ENCODE measurements around the gene MAML1. TPM values are rescaled to one million over a fixed set of nuclear protein-coding genes. Genes with fewer than 3 reads are reported as not detected.

MAML1 gene
- total and polyA plus RNA-seq, 10 of the 15 experiments (the other 5 are each of a cell fraction or from before 2014, with no cell fraction given) = 0.42 to 23.9 (median 7.3) TPM

DNA sequence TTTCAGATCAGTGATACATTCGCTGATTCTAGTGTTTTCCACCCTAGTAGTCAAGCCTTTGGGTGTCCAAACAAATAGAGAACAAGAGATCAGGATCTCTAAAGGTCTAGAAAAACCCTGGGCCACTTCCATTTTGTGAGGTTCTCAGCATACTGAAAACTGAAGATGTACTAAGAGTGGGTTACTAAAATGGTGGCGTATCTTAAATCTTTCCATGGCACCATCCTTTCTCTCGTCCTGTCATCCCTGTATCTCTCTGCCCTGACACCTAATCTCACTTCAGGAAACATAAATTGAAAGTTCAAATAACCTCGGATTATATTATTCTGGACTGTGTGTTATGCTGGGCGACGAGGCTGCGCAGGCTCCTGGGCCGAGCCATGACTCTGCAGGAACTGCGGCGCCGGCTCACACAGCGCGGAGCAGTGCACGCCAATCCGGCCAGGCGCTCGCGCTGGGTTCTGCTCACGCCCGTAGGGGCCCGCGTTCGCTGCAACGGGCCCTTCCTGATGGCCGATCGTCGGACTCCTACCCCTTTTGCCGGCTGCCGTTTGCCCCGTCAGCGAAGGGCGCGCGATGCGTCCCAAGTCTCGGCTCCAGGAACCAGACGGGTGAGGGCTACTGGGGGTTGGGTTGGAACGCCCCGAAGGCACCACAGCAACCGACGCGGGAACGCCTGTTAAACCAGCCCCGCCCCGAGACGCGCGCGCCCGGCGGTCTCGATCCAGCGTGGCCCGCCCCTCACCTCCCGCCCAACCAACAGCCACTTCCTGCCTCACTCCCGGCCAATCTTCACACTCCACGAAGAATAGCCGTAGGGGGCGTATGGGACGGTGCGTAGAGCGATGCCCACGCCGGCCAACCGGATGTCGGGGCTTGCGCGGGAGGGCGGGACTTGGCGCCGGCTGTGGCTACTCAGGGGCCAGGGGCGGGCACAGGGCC, 34.4 kb upstream of the MAML1 start (continued):
- TF ChIP-seq, protein P1, sequence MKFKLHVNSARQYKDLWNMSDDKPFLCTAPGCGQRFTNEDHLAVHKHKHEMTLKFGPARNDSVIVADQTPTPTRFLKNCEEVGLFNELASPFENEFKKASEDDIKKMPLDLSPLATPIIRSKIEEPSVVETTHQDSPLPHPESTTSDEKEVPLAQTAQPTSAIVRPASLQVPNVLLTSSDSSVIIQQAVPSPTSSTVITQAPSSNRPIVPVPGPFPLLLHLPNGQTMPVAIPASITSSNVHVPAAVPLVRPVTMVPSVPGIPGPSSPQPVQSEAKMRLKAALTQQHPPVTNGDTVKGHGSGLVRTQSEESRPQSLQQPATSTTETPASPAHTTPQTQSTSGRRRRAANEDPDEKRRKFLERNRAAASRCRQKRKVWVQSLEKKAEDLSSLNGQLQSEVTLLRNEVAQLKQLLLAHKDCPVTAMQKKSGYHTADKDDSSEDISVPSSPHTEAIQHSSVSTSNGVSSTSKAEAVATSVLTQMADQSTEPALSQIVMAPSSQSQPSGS (IDR thresholded peaks at IDR 0.05; ENCODE audit: low read length) = no peak
- TF ChIP-seq STAT1 (conservative IDR thresholded peaks at IDR 0.05) = 0 out of 2 replicates have a peak, but pooled peaks have one; percentile 85
- TF ChIP-seq, protein P2, sequence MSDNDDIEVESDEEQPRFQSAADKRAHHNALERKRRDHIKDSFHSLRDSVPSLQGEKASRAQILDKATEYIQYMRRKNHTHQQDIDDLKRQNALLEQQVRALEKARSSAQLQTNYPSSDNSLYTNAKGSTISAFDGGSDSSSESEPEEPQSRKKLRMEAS (IDR thresholded peaks at IDR 0.05; ENCODE audit: low read depth, low read length) = peak; percentile 33; the same call in 1 of the 2 replicates
- TF ChIP-seq, protein P3, sequence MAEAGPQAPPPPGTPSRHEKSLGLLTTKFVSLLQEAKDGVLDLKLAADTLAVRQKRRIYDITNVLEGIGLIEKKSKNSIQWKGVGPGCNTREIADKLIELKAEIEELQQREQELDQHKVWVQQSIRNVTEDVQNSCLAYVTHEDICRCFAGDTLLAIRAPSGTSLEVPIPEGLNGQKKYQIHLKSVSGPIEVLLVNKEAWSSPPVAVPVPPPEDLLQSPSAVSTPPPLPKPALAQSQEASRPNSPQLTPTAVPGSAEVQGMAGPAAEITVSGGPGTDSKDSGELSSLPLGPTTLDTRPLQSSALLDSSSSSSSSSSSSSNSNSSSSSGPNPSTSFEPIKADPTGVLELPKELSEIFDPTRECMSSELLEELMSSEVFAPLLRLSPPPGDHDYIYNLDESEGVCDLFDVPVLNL (IDR thresholded peaks at IDR 0.05; ENCODE audit: low read depth, low read length) = peak; percentile 64; the same call in 1 of the 2 replicates
- TF ChIP-seq MYC (IDR thresholded peaks at IDR 0.05; ENCODE audit: insufficient read depth, insufficient read length, insufficient replicate concordance, low read length, severe bottlenecking) = no peak
- 0 out of 2 replicates have a peak, but pooled peaks have one; percentile 23 for TF ChIP-seq TBL1XR1 (IDR thresholded peaks at IDR 0.05; ENCODE audit: low read depth, low read length)
- 0 out of 2 replicates have a peak, but pooled peaks have one; percentile 45 for TF ChIP-seq TCF3 (IDR thresholded peaks at IDR 0.05; ENCODE audit: borderline replicate concordance, insufficient read depth, low read depth, low read length)
- TF ChIP-seq EP300 (IDR thresholded peaks at IDR 0.05; ENCODE audit: borderline replicate concordance in 1 of 2, control insufficient read depth in 1 of 2, low read depth in 2 of 2, low read length in 2 of 2) = 0 out of 4 replicates have a peak, but pooled peaks of 1 of the 2 experiments have one; percentile 27
- TF ChIP-seq POLR2AphosphoS2 (IDR thresholded peaks at IDR 0.05; ENCODE audit: low read depth, low read length) = peak; percentile 42; the same call in 1 of the 2 replicates
- TF ChIP-seq SMAD5 (IDR thresholded peaks at IDR 0.05; ENCODE audit: low read depth) = peak; percentile 75
- peak; percentile 83; the same call in 1 of the 2 replicates for TF ChIP-seq CHD1 (IDR thresholded peaks at IDR 0.05; ENCODE audit: low read depth, low read length)
- TF ChIP-seq, protein P4, sequence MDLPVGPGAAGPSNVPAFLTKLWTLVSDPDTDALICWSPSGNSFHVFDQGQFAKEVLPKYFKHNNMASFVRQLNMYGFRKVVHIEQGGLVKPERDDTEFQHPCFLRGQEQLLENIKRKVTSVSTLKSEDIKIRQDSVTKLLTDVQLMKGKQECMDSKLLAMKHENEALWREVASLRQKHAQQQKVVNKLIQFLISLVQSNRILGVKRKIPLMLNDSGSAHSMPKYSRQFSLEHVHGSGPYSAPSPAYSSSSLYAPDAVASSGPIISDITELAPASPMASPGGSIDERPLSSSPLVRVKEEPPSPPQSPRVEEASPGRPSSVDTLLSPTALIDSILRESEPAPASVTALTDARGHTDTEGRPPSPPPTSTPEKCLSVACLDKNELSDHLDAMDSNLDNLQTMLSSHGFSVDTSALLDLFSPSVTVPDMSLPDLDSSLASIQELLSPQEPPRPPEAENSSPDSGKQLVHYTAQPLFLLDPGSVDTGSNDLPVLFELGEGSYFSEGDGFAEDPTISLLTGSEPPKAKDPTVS (IDR thresholded peaks at IDR 0.05; ENCODE audit: low read depth, low read length) = no peak
- TF ChIP-seq YBX1 (IDR thresholded peaks at IDR 0.05) = no peak
- peak; percentile 99 for TF ChIP-seq SP1 (IDR thresholded peaks at IDR 0.05; ENCODE audit: low read depth, low read length)
- TF ChIP-seq POLR2AphosphoS5 (IDR thresholded peaks at IDR 0.05; ENCODE audit: low read length) = no peak; the same call in none of the 2 replicates
- TF ChIP-seq STAT3 (IDR thresholded peaks at IDR 0.05; ENCODE audit: low read depth, low read length) = no peak
- no peak for TF ChIP-seq BCL11A (IDR thresholded peaks at IDR 0.05; ENCODE audit: low read depth, low read length)
- TF ChIP-seq MTA2 (IDR thresholded peaks at IDR 0.05; ENCODE audit: low read depth) = no peak
- peak; percentile 54 for TF ChIP-seq NBN (IDR thresholded peaks at IDR 0.05)
- TF ChIP-seq ZNF274 (IDR thresholded peaks at IDR 0.05; ENCODE audit: insufficient read depth, insufficient read length) = no peak
- peak; percentile 27 for TF ChIP-seq KLF5 (IDR thresholded peaks at IDR 0.05; ENCODE audit: partially characterized antibody)
- no peak for TF ChIP-seq ZNF622 (IDR thresholded peaks at IDR 0.05)
- no peak for TF ChIP-seq PAX5 (IDR thresholded peaks at IDR 0.05; ENCODE audit: borderline replicate concordance, low read depth, low read length)
- TF ChIP-seq HDAC2 (IDR thresholded peaks at IDR 0.05) = no peak
- no peak for TF ChIP-seq NFXL1 (IDR thresholded peaks at IDR 0.05; ENCODE audit: borderline replicate concordance)
- TF ChIP-seq LARP7 (IDR thresholded peaks at IDR 0.05) = peak; percentile 94
- TF ChIP-seq NR2C2 (IDR thresholded peaks at IDR 0.05; ENCODE audit: borderline replicate concordance, control insufficient read depth, insufficient read length, low read depth) = no peak
